ENCODE data around the gene CLCF1. TPM values are rescaled to one million over a fixed set of nuclear protein-coding genes. Genes with fewer than 3 reads are reported as not detected.

The CLCF1 gene
- total RNA-seq, 3 donors from 2014 or later = 3.2 to 11.1 (median 10.2) TPM

GRCh38 chr11:67368621-67369020, 4.8 kb downstream of the CLCF1 start:
- no peak overlapping the region for H3K4me3 ChIP-seq
- peaks cover 16 to 23% of the 10 kb centered on the region in 2 donors for H3K4me1 ChIP-seq
- H3K27ac ChIP-seq = peak overlapping the region in 1 of 2 donors; percentile 89
- no peaks in the 10 kb centered on the region for H3K27me3 ChIP-seq
- no peaks in the 10 kb centered on the region for H3K36me3 ChIP-seq
- no peak for DNase-seq (ENCODE audit: low spot score in 2 of 2)
- TF ChIP-seq POLR2A (IDR thresholded peaks at IDR 0.05) (no peak), POLR2AphosphoS5 (IDR thresholded peaks at IDR 0.05) (no peak)
- TF ChIP-seq, protein P1, sequence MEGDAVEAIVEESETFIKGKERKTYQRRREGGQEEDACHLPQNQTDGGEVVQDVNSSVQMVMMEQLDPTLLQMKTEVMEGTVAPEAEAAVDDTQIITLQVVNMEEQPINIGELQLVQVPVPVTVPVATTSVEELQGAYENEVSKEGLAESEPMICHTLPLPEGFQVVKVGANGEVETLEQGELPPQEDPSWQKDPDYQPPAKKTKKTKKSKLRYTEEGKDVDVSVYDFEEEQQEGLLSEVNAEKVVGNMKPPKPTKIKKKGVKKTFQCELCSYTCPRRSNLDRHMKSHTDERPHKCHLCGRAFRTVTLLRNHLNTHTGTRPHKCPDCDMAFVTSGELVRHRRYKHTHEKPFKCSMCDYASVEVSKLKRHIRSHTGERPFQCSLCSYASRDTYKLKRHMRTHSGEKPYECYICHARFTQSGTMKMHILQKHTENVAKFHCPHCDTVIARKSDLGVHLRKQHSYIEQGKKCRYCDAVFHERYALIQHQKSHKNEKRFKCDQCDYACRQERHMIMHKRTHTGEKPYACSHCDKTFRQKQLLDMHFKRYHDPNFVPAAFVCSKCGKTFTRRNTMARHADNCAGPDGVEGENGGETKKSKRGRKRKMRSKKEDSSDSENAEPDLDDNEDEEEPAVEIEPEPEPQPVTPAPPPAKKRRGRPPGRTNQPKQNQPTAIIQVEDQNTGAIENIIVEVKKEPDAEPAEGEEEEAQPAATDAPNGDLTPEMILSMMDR (IDR thresholded peaks at IDR 0.05) = no peak
- H3K9me3 ChIP-seq = no peaks in the 10 kb centered on the region
- intact Hi-C loops (cut with DNase I; ENCODE audit: low total_unique reads) = no loop called here

DNA sequence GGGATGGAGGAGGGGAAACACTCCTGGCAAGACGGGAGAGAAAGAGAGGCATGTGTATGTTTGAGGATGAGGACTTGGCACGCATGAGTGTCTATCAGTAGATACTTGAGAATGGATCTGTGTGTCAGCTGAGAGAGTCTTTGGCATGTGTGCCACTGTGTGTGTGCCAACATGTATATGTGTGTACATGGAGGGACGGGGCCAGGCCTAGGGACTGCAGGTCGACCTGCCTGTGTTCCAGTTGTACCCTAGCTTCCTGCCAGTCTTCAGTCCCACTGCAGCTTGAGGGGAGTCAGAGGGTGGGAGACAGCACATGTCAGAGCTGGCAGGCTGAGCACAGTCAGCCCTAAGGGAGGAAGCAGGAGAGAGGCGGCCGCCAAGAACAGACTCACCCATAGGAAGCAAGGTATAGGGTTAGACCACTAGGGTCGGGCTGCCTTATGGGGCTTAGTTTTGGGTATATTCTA, 5.6 kb downstream of the CLCF1 start:
- intact Hi-C loops (cut with DNase I; ENCODE audit: low total_unique reads) = no loop called here
- TF ChIP-seq POLR2A (IDR thresholded peaks at IDR 0.05) (no peak), POLR2AphosphoS5 (IDR thresholded peaks at IDR 0.05) (no peak)
- TF ChIP-seq, protein P1 (IDR thresholded peaks at IDR 0.05) = no peak
- Histone ChIP-seq H3K27me3 (no peaks in the 10 kb centered on the region), H3K4me1 (peaks cover 16 to 23% of the 10 kb centered on the region in 2 donors), H3K4me3 (peak overlapping the region in 1 of 3 donors; percentile 52), H3K9me3 (no peaks in the 10 kb centered on the region), H3K27ac (peak overlapping the region; percentile 68 to 89), H3K36me3 (no peaks in the 10 kb centered on the region)
- DNase-seq (ENCODE audit: low spot score in 2 of 2) = no peak

DNA sequence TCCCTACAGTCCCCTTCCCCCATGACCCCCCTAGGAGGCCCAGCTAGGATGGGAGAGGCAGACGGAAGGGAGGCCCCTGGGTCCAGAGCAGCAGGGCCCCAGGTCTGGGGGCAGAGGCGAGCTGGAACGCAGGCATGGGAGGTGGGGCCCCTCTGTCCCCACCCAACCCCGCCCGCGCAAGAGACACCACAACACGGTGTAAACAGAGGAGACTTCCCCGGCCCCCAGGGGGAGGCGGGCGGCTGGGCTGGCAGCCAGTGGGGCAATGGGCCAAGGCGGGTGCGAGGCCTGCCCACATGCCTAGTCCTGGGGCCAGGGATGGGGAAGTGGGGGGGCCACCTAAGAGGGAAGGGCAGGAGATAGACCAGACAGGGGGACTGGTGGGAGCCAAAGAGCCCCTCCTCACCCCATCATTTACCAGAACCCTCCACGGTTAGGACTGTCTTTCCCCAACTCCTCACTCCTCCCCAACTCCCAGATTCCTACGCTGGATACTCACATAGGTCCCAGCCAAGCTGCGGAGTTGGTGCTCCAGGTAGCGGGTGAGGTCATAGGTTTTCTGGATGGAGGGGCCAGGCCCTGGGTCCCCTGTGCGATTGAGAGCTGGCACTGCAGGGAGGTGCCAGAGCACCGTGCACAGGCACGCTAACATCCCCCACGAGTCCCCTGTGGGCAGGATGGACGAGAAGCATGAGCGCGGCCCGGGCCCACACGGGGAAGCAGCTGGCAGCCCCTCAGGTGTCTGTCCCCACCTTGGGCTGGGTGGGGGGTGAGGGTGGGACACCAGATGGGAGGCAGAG, 6.2 kb downstream of the CLCF1 start:
- Histone ChIP-seq H3K27ac (peak overlapping the region; percentile 68 to 89), H3K4me1 (peaks cover 16 to 23% of the 10 kb centered on the region in 2 donors), H3K27me3 (no peaks in the 10 kb centered on the region), H3K9me3 (no peaks in the 10 kb centered on the region), H3K36me3 (no peaks in the 10 kb centered on the region), H3K4me3 (peak overlapping the region in 2 of 3 donors; percentile 15 to 52)
- no peak for TF ChIP-seq POLR2AphosphoS5 (IDR thresholded peaks at IDR 0.05)
- TF ChIP-seq, protein P1 (IDR thresholded peaks at IDR 0.05) = no peak
- no peak for TF ChIP-seq POLR2A (IDR thresholded peaks at IDR 0.05)
- intact Hi-C loops (cut with DNase I; ENCODE audit: low total_unique reads) = no loop called here
- no peak for DNase-seq (ENCODE audit: low spot score in 2 of 2)

- no peak for DNase-seq (ENCODE audit: low spot score in 2 of 2)
- no peaks in the 10 kb centered on the region for H3K27me3 ChIP-seq
- intact Hi-C loops (cut with DNase I; ENCODE audit: low total_unique reads) = no loop called here
- TF ChIP-seq, protein P1 (IDR thresholded peaks at IDR 0.05) = no peak
- TF ChIP-seq POLR2AphosphoS5 (IDR thresholded peaks at IDR 0.05) = no peak
- no peak for TF ChIP-seq POLR2A (IDR thresholded peaks at IDR 0.05)
- no peaks in the 10 kb centered on the region for H3K36me3 ChIP-seq
- peaks cover 16 to 18% of the 10 kb centered on the region in 2 donors for H3K4me1 ChIP-seq
- H3K9me3 ChIP-seq = no peaks in the 10 kb centered on the region
- H3K4me3 ChIP-seq = peak overlapping the region in 2 of 3 donors; percentile 15 to 52
- peak overlapping the region; percentile 68 to 89 for H3K27ac ChIP-seq
Measured at GRCh38 chr11:67366546-67366945, 6.9 kb downstream of the CLCF1 start.

GRCh38 chr11:67365736-67366444, 7.5 kb downstream of the CLCF1 start:
- peak overlapping the region in 1 of 3 donors; percentile 52 for H3K4me3 ChIP-seq
- no peaks in the 10 kb centered on the region for H3K9me3 ChIP-seq
- H3K36me3 ChIP-seq = no peaks in the 10 kb centered on the region
- H3K27me3 ChIP-seq = no peaks in the 10 kb centered on the region
- no peak for DNase-seq (ENCODE audit: low spot score in 2 of 2)
- TF ChIP-seq, protein P1 (IDR thresholded peaks at IDR 0.05) = no peak
- TF ChIP-seq POLR2A (IDR thresholded peaks at IDR 0.05) (no peak), POLR2AphosphoS5 (IDR thresholded peaks at IDR 0.05) (no peak)
- peaks cover 16 to 17% of the 10 kb centered on the region in 2 donors for H3K4me1 ChIP-seq
- H3K27ac ChIP-seq = peak overlapping the region; percentile 68 to 89
- intact Hi-C loops (cut with DNase I; ENCODE audit: low total_unique reads) = no loop called here
